ENCODE data around the gene NKX1-2.

DNA sequence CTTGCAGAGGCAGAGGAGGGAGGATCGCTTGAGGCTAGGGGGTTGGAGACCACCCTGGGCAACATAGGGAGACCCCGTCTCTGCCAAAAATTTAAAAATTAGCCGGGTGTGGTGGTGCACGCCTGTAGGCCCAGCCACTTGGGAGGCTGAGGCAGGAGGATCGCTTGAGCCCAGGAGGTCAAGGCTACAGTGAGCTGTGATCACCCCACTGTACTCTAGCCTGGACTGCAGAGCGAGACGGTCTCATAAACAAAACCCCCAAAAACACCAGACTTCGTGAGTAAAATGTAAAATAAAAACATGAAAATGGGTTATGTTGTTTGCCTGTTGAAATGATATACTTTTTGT, 12.5 kb upstream of the NKX1-2 start:
- TF ChIP-seq, protein P1, sequence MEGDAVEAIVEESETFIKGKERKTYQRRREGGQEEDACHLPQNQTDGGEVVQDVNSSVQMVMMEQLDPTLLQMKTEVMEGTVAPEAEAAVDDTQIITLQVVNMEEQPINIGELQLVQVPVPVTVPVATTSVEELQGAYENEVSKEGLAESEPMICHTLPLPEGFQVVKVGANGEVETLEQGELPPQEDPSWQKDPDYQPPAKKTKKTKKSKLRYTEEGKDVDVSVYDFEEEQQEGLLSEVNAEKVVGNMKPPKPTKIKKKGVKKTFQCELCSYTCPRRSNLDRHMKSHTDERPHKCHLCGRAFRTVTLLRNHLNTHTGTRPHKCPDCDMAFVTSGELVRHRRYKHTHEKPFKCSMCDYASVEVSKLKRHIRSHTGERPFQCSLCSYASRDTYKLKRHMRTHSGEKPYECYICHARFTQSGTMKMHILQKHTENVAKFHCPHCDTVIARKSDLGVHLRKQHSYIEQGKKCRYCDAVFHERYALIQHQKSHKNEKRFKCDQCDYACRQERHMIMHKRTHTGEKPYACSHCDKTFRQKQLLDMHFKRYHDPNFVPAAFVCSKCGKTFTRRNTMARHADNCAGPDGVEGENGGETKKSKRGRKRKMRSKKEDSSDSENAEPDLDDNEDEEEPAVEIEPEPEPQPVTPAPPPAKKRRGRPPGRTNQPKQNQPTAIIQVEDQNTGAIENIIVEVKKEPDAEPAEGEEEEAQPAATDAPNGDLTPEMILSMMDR (IDR thresholded peaks at IDR 0.05; ENCODE audit: insufficient read depth, low read length): no peak
- TF ChIP-seq, protein P2, sequence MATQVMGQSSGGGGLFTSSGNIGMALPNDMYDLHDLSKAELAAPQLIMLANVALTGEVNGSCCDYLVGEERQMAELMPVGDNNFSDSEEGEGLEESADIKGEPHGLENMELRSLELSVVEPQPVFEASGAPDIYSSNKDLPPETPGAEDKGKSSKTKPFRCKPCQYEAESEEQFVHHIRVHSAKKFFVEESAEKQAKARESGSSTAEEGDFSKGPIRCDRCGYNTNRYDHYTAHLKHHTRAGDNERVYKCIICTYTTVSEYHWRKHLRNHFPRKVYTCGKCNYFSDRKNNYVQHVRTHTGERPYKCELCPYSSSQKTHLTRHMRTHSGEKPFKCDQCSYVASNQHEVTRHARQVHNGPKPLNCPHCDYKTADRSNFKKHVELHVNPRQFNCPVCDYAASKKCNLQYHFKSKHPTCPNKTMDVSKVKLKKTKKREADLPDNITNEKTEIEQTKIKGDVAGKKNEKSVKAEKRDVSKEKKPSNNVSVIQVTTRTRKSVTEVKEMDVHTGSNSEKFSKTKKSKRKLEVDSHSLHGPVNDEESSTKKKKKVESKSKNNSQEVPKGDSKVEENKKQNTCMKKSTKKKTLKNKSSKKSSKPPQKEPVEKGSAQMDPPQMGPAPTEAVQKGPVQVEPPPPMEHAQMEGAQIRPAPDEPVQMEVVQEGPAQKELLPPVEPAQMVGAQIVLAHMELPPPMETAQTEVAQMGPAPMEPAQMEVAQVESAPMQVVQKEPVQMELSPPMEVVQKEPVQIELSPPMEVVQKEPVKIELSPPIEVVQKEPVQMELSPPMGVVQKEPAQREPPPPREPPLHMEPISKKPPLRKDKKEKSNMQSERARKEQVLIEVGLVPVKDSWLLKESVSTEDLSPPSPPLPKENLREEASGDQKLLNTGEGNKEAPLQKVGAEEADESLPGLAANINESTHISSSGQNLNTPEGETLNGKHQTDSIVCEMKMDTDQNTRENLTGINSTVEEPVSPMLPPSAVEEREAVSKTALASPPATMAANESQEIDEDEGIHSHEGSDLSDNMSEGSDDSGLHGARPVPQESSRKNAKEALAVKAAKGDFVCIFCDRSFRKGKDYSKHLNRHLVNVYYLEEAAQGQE (IDR thresholded peaks at IDR 0.05; ENCODE audit: insufficient replicate concordance, low read depth): no peak

Measured in HL-60 (cell line).